Tibial artery (tissue), 4 donors: ENCODE results near the gene LRRC3.
"Not testable (repeated sequence)": the region's sequence is repeated elsewhere in the genome, so short reads cannot be mapped to it uniquely, and the experiment has no call there.

Source experiments
- DNase-seq, 2 donors: peaks; one replicate each; pipeline ENCODE4 v3.0.0-alpha.2; 2019
- H3K27ac ChIP-seq, 2 donors: fragments of 200-600 bp; sonication (generic) in 1 of 2; 1 replicate in 1 of 2; 2 replicates in 1 of 2; pipeline ENCODE4 v1.5.1; 2018 to 2019; ENCODE audit warnings: mild to moderate bottlenecking in 1 of 2
- H3K27me3 ChIP-seq, 2 donors: fragments of 200-600 bp; sonication (generic) in 1 of 2; one replicate each; pipeline versions ENCODE4 v1.5.1 to v1.6.0; 2016 to 2019
- H3K36me3 ChIP-seq, 3 donors: fragments of 200-600 bp; sonication (generic) in 2 of 3; one replicate each; pipeline ENCODE4 v1.5.1; 2016 to 2019; ENCODE audit warnings: mild to moderate bottlenecking in 2 of 3
- H3K4me1 ChIP-seq, 4 donors: fragments of 200-600 bp; sonication (generic) in 2 of 4; 1 replicate in 3 of 4; 2 replicates in 1 of 4; pipeline ENCODE4 v1.5.1; 2016 to 2019
- H3K4me3 ChIP-seq, 2 donors: fragments of 200-600 bp; sonication (generic) in 1 of 2; 1 replicate in 1 of 2; 2 replicates in 1 of 2; pipeline ENCODE4 v1.5.1; 2018 to 2019; ENCODE audit warnings: mild to moderate bottlenecking in 2 of 2
- H3K9me3 ChIP-seq, 3 donors: fragments of 200-600 bp; sonication (generic) in 1 of 3; one replicate each; pipeline ENCODE4 v1.5.1; 2016 to 2019
- CTCF ChIP-seq, 2 experiments: fragments of 200-600 bp in 1 of 2; fragments of 450-650 bp in 1 of 2; IDR thresholded peaks; one replicate each; pipeline ENCODE4 v1.5.1; 2017 to 2019; ENCODE audit warnings: antibody characterized with exemption in 2 of 2, mild to moderate bottlenecking in 1 of 2, moderate library complexity in 1 of 2
- intact Hi-C: fragments of 100-400 bp; cut with DNase I; formaldehyde crosslinking; loops from one replicate; pipeline ENCODE4 v1.15.0; 2023; ENCODE audit warnings: low total_unique reads

LRRC3 gene

GRCh38 chr21:44477712-44478111, 22.4 kb downstream of the LRRC3 start:
- TF ChIP-seq CTCF (IDR thresholded peaks at IDR 0.05) = no peak
- H3K27ac ChIP-seq = no peak overlapping the region
- H3K4me1 ChIP-seq = no peaks in the 10 kb centered on the region
- peak in 1 of 2 donors; percentile 38 for DNase-seq
- H3K36me3 ChIP-seq = no peaks in the 10 kb centered on the region
- intact Hi-C loops = no loop called here
- H3K9me3 ChIP-seq = no peaks in the 10 kb centered on the region
- H3K4me3 ChIP-seq = no peak overlapping the region
- H3K27me3 ChIP-seq = peaks cover 0 to 4% of the 10 kb centered on the region in 2 donors

- no peak for TF ChIP-seq CTCF (IDR thresholded peaks at IDR 0.05)
- Histone ChIP-seq H3K9me3 (no peaks in the 10 kb centered on the region), H3K4me1 (no peaks in the 10 kb centered on the region), H3K27ac (no peak overlapping the region), H3K36me3 (no peaks in the 10 kb centered on the region), H3K4me3 (no peak overlapping the region), H3K27me3 (peaks cover 0 to 7% of the 10 kb centered on the region in 2 donors)
- peak in 1 of 2 donors; percentile 52 for DNase-seq
- intact Hi-C loops = no loop called here
Measured at GRCh38 chr21:44478124-44478800, 23.0 kb downstream of the LRRC3 start.

GRCh38 chr21:44478801-44479167, 23.5 kb downstream of the LRRC3 start:
- DNase-seq = peak in 1 of 2 donors; percentile 48
- intact Hi-C loops = no loop called here
- H3K4me3 ChIP-seq = no peak overlapping the region

GRCh38 chr21:44479556-44480199, 24.4 kb downstream of the LRRC3 start:
- intact Hi-C loops, H3K9me3 ChIP-seq, H3K36me3 ChIP-seq, H3K27ac ChIP-seq, H3K4me3 ChIP-seq, H3K27me3 ChIP-seq, H3K4me1 ChIP-seq: not testable (repeated sequence)
- TF ChIP-seq CTCF (IDR thresholded peaks at IDR 0.05) = peak; percentile 54
- peak in 1 of 2 donors; percentile 65 for DNase-seq

More at GRCh38 chr21:44478801-44479167, 23.5 kb downstream of the LRRC3 start:
- Histone ChIP-seq H3K36me3 (no peaks in the 10 kb centered on the region), H3K9me3 (no peaks in the 10 kb centered on the region), H3K4me1 (no peaks in the 10 kb centered on the region), H3K27me3 (peaks cover 0 to 9% of the 10 kb centered on the region in 2 donors), H3K27ac (no peak overlapping the region)
- TF ChIP-seq CTCF (IDR thresholded peaks at IDR 0.05) = no peak

- H3K36me3 ChIP-seq = no peaks in the 10 kb centered on the region
- H3K4me1 ChIP-seq = no peaks in the 10 kb centered on the region
- intact Hi-C loops = no loop called here
- H3K9me3 ChIP-seq = no peaks in the 10 kb centered on the region
- DNase-seq = peak in 1 of 2 donors; percentile 49
- H3K4me3 ChIP-seq = no peak overlapping the region
- H3K27ac ChIP-seq = no peak overlapping the region
- TF ChIP-seq CTCF (IDR thresholded peaks at IDR 0.05) = no peak
- H3K27me3 ChIP-seq = peaks cover 0 to 9% of the 10 kb centered on the region in 2 donors
Measured at GRCh38 chr21:44480200-44481053, 25.1 kb downstream of the LRRC3 start.
